Stimulated activated naive B cell treated with anti-CD40 and anti-IgM and Interleukin-4, amounts not matched to agents 10 μg/mL and 1 μg/mL and 100 μg/mL, for 72 hours (primary cell): ENCODE measurements around the gene SLC26A2.

Source experiments
- ATAC-seq, 2 donors: fragments of 150-1000 bp; cut with Tn5 transposase; replicated peaks; 2 replicates each; pipeline ENCODE4 v1.10.0; 2021; ENCODE audit warnings: moderate library complexity in 1 of 2
- DNase-seq: peaks from one replicate; pipeline ENCODE4 v3.0.0; 2021
- H3K27ac Mint-ChIP-seq: one replicate; pipeline ENCODE4 v1.8.0; 2022; ENCODE audit warnings: mild to moderate bottlenecking, mixed read lengths
- H3K27me3 Mint-ChIP-seq, 2 donors: one replicate each; pipeline ENCODE4 v1.8.0; 2022; ENCODE audit warnings: mixed read lengths in 2 of 2
- H3K36me3 Mint-ChIP-seq, 2 donors: one replicate each; pipeline ENCODE4 v1.8.0; 2022; ENCODE audit warnings: mixed read lengths in 2 of 2, mild to moderate bottlenecking in 1 of 2
- H3K4me1 Mint-ChIP-seq, 2 donors: one replicate each; pipeline ENCODE4 v1.8.0; 2022; ENCODE audit warnings: mixed read lengths in 2 of 2, mild to moderate bottlenecking in 1 of 2
- H3K4me3 Mint-ChIP-seq, 2 donors: one replicate each; pipeline ENCODE4 v1.8.0; 2022; ENCODE audit warnings: mild to moderate bottlenecking in 2 of 2, mixed read lengths in 2 of 2, moderate library complexity in 1 of 2
- H3K9me3 Mint-ChIP-seq, 2 donors: one replicate each; pipeline ENCODE4 v1.8.0; 2022; ENCODE audit warnings: mixed read lengths in 2 of 2, mild to moderate bottlenecking in 1 of 2

The SLC26A2 gene

GRCh38 chr5:149961957-149962409, 1.4 kb downstream of the SLC26A2 start:
- no peak overlapping the region for H3K4me3 Mint-ChIP-seq
- H3K9me3 Mint-ChIP-seq: peaks cover 0 to 1% of the 10 kb centered on the region in 2 donors
- peaks cover 3 to 10% of the 10 kb centered on the region in 2 donors for H3K36me3 Mint-ChIP-seq
- DNase-seq: no peak
- ATAC-seq: no peak
- H3K4me1 Mint-ChIP-seq: peaks cover 19 to 36% of the 10 kb centered on the region in 2 donors
- H3K27ac Mint-ChIP-seq: no peak overlapping the region
- H3K27me3 Mint-ChIP-seq: no peaks in the 10 kb centered on the region

GRCh38 chr5:149962601-149963300, 2.2 kb downstream of the SLC26A2 start:
- Mint-ChIP-seq H3K36me3 (peaks cover 3 to 10% of the 10 kb centered on the region in 2 donors), H3K4me3 (no peak overlapping the region), H3K27me3 (no peaks in the 10 kb centered on the region), H3K9me3 (peaks cover 0 to 1% of the 10 kb centered on the region in 2 donors), H3K4me1 (peaks cover 19 to 36% of the 10 kb centered on the region in 2 donors), H3K27ac (no peak overlapping the region)
- DNase-seq (no peak), ATAC-seq (no peak)

GRCh38 chr5:149963729-149964128, 3.2 kb downstream of the SLC26A2 start:
- no peak for ATAC-seq
- peaks cover 0 to 1% of the 10 kb centered on the region in 2 donors for H3K9me3 Mint-ChIP-seq
- DNase-seq: no peak
- H3K36me3 Mint-ChIP-seq: peaks cover 3 to 10% of the 10 kb centered on the region in 2 donors
- H3K27me3 Mint-ChIP-seq: no peaks in the 10 kb centered on the region
- H3K4me3 Mint-ChIP-seq: no peak overlapping the region
- peaks cover 19 to 36% of the 10 kb centered on the region in 2 donors for H3K4me1 Mint-ChIP-seq
- H3K27ac Mint-ChIP-seq: no peak overlapping the region

GRCh38 chr5:149966946-149967345, 6.4 kb downstream of the SLC26A2 start:
- ATAC-seq (no peak), DNase-seq (no peak)
- Mint-ChIP-seq H3K9me3 (no peaks in the 10 kb centered on the region), H3K27ac (no peak overlapping the region), H3K27me3 (no peaks in the 10 kb centered on the region), H3K4me1 (peaks cover 7 to 11% of the 10 kb centered on the region in 2 donors), H3K36me3 (peaks cover 5 to 19% of the 10 kb centered on the region in 2 donors), H3K4me3 (no peak overlapping the region)

GRCh38 chr5:149969181-149969930, 8.8 kb downstream of the SLC26A2 start:
- Mint-ChIP-seq H3K4me1 (peaks cover 2 to 5% of the 10 kb centered on the region in 2 donors), H3K9me3 (no peaks in the 10 kb centered on the region), H3K36me3 (peaks cover 4 to 18% of the 10 kb centered on the region in 2 donors), H3K27ac (no peak overlapping the region), H3K4me3 (no peak overlapping the region), H3K27me3 (no peaks in the 10 kb centered on the region)
- DNase-seq (no peak), ATAC-seq (no peak)

- no peak for ATAC-seq
- no peak overlapping the region for H3K27ac Mint-ChIP-seq
- H3K36me3 Mint-ChIP-seq: peaks cover 14 to 44% of the 10 kb centered on the region in 2 donors
- DNase-seq: no peak
- peaks cover 2 to 9% of the 10 kb centered on the region in 2 donors for H3K4me1 Mint-ChIP-seq
- no peaks in the 10 kb centered on the region for H3K27me3 Mint-ChIP-seq
- no peak overlapping the region for H3K4me3 Mint-ChIP-seq
- H3K9me3 Mint-ChIP-seq: no peaks in the 10 kb centered on the region
Measured at GRCh38 chr5:149975409-149975808, 14.9 kb downstream of the SLC26A2 start.

- Mint-ChIP-seq H3K4me1 (peaks cover 0 to 5% of the 10 kb centered on the region in 2 donors), H3K27me3 (no peaks in the 10 kb centered on the region), H3K36me3 (peaks cover 21 to 40% of the 10 kb centered on the region in 2 donors), H3K4me3 (no peak overlapping the region), H3K9me3 (no peaks in the 10 kb centered on the region), H3K27ac (no peak overlapping the region)
- DNase-seq (no peak), ATAC-seq (no peak)
Measured at GRCh38 chr5:149979896-149980295, 19.3 kb downstream of the SLC26A2 start.

- DNase-seq: no peak
- no peak for ATAC-seq
- Mint-ChIP-seq H3K27me3 (no peaks in the 10 kb centered on the region), H3K4me1 (peaks cover 0 to 4% of the 10 kb centered on the region in 2 donors), H3K27ac (no peak overlapping the region), H3K4me3 (no peak overlapping the region), H3K36me3 (peaks cover 19 to 34% of the 10 kb centered on the region in 2 donors), H3K9me3 (no peaks in the 10 kb centered on the region)
Measured at GRCh38 chr5:149981206-149981605, 20.6 kb downstream of the SLC26A2 start.

- Mint-ChIP-seq H3K36me3 (peaks cover 16 to 29% of the 10 kb centered on the region in 2 donors), H3K27me3 (no peaks in the 10 kb centered on the region), H3K9me3 (no peaks in the 10 kb centered on the region), H3K4me1 (no peaks in the 10 kb centered on the region), H3K27ac (no peak overlapping the region), H3K4me3 (no peak overlapping the region)
- ATAC-seq (no peak), DNase-seq (no peak)
Measured at GRCh38 chr5:149982505-149982904, 21.9 kb downstream of the SLC26A2 start.

- Mint-ChIP-seq H3K9me3 (no peaks in the 10 kb centered on the region), H3K36me3 (no peaks in the 10 kb centered on the region), H3K4me1 (peaks cover 0 to 14% of the 10 kb centered on the region in 2 donors), H3K27me3 (no peaks in the 10 kb centered on the region), H3K27ac (no peak overlapping the region), H3K4me3 (no peak overlapping the region)
- no peak for ATAC-seq
- no peak for DNase-seq
Measured at GRCh38 chr5:149988126-149988525, 27.6 kb downstream of the SLC26A2 start.

GRCh38 chr5:149990518-149991376, 30.2 kb downstream of the SLC26A2 start:
- peaks cover 2 to 9% of the 10 kb centered on the region in 2 donors for H3K36me3 Mint-ChIP-seq
- peaks cover 0 to 14% of the 10 kb centered on the region in 2 donors for H3K4me1 Mint-ChIP-seq
- peak; percentile 80 to 88 for ATAC-seq
- H3K4me3 Mint-ChIP-seq: no peak overlapping the region
- H3K27ac Mint-ChIP-seq: no peak overlapping the region
- no peaks in the 10 kb centered on the region for H3K27me3 Mint-ChIP-seq
- peak; percentile 34 for DNase-seq
- no peaks in the 10 kb centered on the region for H3K9me3 Mint-ChIP-seq

- H3K27me3 Mint-ChIP-seq: no peaks in the 10 kb centered on the region
- ATAC-seq (no peak), DNase-seq (no peak)
- H3K9me3 Mint-ChIP-seq: no peaks in the 10 kb centered on the region
- H3K36me3 Mint-ChIP-seq: peaks cover 7 to 15% of the 10 kb centered on the region in 2 donors
- no peak overlapping the region for H3K27ac Mint-ChIP-seq
- H3K4me3 Mint-ChIP-seq: no peak overlapping the region
- peaks cover 0 to 14% of the 10 kb centered on the region in 2 donors for H3K4me1 Mint-ChIP-seq
Measured at GRCh38 chr5:149993471-149993870, 32.9 kb downstream of the SLC26A2 start.

GRCh38 chr5:149995385-149996204, 35.0 kb downstream of the SLC26A2 start:
- no peak for ATAC-seq
- Mint-ChIP-seq H3K27ac (no peak overlapping the region), H3K9me3 (no peaks in the 10 kb centered on the region), H3K4me3 (no peak overlapping the region), H3K4me1 (peaks cover 13 to 20% of the 10 kb centered on the region in 2 donors), H3K27me3 (no peaks in the 10 kb centered on the region), H3K36me3 (peaks cover 7 to 18% of the 10 kb centered on the region in 2 donors)
- no peak for DNase-seq
